NCI-H526 (cell line): ENCODE results near the gene UBN2.
A peak's percentile ranks its signal among the peaks of the same experiment; 100 is the strongest.
"Not testable (repeated sequence)": the region's sequence is repeated elsewhere in the genome, so short reads cannot be mapped to it uniquely, and the experiment has no call there.

Experiments used
- DNase-seq, 2 experiments: peaks; one replicate each; lab custom pipeline; 2025; lab: John Stamatoyannopoulos, UW

The UBN2 gene

DNA sequence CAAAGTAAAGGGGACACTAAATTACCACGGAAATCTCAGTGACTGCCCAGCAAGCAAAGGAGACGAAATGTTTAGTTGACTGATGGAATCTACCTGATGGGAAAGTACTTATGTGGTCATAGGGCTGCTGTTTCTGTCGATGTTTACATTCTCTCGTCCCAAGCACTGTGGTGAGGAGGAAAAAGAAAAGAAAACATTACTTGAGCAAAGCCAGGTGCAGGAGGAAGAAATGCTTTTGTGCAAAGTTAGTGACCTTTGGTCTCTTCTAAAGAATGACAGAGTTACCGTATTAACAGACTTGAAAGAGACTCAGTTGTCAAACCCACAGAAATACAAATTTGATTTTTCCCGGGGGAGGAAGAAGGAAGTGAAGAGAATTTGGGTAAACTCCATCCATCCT, 66.8 kb downstream of the UBN2 start:
- no peak for DNase-seq

DNA sequence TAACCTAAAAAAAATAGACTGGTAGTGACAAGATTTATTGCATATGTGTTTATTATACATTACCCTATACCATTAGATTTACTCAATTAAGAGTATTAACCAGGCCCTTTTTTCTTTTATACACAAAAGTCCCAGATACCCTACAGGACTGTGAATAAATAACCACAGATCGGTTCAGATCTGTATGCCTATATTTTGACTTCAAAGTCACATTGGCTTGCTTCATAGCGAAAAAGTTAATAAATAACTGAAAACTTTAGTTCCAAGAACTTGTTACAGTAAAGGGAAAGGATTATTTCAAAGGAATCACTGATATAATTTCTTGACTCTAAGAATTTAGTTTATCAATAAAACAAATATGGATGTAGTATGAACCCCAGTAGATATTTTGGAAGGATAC, 68.3 kb downstream of the UBN2 start:
- no peak for DNase-seq

DNA sequence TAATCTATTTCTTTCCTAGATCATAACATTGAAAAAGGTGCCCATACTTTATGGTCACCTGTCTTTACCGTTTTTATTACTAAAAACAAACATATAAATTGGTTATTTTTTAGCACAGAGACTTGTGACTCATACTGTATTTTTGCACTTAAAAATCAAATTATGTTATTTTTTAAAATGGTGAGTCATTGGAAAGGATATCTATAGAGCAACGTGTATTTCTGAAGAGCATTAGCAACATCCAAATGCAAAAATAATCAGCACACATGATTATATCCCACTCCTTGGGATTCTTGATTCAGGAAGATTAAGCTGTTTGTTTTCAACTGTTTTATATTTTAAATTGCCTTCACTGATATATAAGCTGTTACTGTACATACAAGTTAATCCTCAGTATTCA, 69.4 kb downstream of the UBN2 start:
- no peak for DNase-seq

DNA sequence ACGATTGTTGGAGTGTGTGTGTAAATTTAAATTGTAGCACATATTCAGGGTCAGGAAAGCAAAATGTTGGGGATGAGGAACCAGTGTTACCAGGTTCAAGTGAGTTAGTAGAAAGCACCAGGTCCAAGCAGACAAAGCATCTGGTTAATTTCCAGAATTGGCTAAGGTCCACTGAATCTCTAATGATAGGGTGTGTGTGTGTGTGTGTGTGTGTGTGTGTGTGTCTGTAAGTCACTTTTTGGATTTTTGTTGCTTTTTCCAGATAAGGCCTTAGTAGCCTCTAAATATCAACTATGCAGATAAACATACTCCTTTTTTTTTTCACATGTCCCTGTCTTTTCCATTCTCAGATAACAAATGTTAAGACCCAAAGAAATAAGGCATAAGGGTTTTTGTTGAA, 73.5 kb downstream of the UBN2 start:
- DNase-seq: no peak

DNA sequence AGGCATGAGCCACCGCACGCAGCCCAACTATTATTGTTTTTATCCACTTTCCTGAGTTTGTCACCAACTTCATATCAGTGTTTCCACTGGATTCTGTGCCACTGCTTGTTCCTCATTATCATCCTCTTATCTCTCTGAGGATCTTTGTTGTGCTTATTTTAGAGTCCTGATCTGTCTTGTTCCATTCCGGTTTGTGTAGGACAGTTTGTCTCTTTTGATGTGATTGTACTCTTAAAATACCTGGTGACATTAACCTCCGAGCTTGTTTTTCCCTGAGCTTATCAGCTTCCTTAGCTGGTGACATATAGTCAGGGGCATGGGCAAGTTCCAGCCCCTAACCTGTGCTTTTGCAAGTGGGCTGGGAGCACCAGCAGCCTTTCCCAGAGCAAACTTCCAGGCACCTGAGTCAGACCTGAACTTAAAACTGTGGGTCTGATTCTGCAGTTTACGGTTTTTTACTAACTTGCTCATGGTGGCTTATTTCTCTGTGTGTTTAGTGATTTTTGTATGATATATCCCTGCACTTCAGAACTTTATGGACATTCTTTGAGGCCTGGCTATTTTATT, 87.0 kb downstream of the UBN2 start:
- DNase-seq: no peak

DNA sequence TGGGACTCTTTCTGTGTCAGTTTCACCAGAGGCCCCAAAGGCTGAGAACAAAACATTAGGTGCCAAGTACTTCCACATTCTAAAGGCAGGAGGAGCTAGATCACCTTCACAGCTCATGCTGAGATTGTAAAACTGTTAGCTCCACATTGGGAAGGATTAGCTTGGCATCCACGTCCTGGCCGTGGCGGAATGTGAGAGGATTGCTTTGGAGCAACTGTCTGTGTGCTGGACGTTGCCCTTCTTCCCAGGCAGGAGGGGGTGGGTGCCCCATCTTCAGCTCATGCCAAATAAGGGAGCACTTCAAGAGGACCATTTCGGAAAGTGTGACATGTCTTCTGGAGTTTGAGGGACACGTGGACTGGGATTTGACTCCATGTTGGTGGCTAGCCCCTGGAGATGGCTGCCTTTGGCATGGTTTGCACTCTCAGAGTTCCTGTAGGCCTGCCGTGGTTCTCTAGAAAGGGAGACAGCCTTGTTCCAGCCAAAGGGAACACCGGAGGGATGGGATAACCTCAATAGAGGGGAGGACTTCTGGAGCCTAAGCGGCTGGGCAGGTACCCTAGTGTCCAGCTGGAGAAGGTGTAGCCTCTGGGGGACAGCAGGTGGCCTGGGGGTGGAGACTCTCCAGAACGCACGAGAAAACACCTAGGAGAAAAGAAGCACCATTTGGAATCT, 90.2 kb downstream of the UBN2 start:
- peak in 1 of 2 experiments; percentile 13 for DNase-seq

DNA sequence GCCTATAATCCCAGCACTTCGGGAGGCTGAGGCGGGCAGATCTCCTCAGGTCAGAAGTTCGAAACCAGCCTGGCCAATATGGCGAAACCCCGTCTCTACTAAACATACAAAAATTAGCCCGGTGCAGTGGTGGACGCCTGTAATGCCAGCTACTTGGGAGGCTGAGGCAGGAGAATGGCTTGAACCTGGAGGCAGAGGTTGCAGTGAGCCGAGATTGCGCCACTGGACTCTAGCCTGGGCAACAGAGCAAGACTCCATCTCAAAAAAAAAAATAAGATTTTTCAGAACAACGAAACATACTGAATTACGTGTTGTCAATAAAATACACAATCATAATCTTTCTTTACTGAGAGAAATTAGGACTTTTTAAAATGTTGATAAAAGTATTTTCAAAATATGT, 93.7 kb downstream of the UBN2 start:
- DNase-seq: not testable (repeated sequence)

DNA sequence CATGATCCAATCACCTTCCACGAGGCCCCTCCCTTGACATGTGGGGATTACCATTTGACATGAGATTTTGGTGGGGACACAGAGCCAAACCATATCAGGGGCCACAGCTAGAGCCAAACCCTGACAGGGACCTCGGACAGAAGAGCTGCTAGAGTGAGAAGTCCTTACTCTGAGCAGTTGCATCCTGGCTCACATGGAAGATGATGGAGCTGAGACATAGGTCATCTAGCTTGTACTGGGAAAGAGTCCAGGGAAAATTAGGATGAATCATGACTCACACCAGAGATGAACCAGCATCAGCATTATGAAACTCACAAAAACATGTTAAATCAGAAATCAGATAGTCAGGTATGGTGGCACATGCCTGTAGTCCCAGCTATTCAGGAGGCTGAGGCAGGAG, 97.3 kb downstream of the UBN2 start:
- DNase-seq: no peak

DNA sequence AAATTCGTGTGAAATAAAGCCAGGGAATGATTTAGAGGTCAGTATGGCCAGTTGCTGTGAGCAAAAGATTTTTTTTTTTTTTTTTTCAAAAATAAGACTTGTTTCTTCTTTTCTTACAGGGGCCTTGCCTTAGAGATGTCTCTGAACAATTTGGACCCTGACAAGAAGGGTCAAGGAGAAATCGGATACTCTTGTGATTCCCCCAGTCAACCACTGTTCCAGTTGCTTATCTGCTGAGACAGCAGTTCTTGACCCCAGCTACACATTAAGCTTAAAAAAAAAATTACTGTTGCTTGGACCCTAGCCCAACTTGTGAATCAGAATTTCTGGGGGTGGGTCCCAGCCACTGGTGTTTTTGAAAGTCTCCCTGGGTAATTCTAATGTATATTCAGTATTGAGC, 98.1 kb downstream of the UBN2 start:
- no peak for DNase-seq

DNA sequence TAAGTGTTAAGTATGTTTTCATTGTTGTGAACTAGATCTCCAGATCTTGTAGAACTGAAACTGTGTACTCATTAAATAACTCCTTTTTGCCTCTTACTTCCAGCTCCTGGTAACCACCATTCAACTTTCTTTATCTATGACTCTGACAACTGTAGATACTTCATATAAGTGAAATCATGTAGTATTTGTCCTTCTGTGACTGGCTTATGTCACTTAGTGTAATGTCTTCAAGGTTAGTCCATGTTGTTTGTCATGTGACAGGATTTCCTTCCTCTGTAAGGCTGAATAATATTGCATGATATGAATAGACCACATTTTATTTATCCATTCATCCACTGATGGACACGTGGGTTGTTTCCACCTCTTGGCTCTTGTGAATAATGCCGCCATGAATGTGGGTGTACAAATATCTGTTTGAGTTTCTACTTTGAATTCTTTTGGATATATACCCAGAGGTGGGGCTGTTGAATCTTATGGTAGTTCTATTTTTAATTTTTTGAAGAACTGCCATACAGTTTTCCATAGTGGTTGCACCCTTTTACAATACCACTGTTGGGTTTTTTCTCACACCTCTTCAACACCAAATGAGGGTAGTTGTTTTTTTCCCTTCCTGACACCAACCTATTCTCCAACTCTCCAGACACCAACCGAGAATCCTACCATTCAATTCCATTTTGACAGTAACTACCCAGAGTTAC, 99.4 kb downstream of the UBN2 start:
- DNase-seq: no peak

DNA sequence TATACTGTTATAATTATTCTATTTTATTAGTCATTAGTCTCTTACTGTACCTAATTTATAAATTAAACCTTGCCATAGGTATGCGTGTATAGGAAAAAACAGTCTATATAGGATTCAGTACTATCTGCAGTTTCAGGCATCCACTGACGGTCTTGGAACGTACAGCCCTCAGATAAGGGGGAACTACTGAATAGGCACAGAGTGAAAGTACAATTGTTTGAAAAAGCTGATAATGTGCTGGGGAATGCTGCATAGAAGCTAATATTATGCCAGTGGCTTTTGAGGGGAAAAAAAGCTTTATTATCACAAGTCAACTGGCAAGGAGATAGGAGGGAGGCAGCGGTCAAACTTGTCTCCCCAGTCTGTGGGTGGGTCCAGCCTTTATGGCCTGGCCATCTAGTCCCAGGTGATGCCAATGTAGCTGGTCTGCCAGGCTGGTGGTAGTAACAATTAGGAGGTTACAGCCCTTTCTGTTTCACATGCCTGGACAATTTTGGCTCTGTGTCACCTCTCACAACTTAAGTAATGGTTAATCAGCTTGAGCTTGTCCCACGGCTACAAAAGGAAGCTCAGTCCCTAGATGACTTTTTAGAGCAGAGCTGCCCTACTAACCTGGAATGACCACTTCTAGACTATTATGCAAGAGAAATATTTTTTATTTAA, 101.8 kb downstream of the UBN2 start:
- DNase-seq: no peak

DNA sequence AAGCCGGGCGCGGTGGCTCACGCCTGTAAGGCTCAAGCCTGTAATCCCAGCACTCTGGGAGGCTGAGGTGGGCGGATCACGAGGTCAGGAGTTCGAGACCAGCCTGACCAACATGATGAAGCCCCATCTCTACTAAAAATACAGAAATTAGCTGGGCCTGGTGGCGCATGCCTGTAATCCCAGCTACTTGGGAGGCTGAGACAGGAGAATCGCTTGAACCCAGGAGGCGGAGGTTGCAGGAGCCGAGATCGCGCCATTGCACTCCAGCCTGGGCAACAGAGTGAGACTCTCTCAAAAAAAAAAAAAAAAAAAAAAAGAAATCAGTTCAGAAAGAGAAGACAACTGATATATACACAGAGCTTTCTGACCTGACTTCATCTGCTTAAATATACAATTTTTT, 102.4 kb downstream of the UBN2 start:
- not testable (repeated sequence) for DNase-seq

DNA sequence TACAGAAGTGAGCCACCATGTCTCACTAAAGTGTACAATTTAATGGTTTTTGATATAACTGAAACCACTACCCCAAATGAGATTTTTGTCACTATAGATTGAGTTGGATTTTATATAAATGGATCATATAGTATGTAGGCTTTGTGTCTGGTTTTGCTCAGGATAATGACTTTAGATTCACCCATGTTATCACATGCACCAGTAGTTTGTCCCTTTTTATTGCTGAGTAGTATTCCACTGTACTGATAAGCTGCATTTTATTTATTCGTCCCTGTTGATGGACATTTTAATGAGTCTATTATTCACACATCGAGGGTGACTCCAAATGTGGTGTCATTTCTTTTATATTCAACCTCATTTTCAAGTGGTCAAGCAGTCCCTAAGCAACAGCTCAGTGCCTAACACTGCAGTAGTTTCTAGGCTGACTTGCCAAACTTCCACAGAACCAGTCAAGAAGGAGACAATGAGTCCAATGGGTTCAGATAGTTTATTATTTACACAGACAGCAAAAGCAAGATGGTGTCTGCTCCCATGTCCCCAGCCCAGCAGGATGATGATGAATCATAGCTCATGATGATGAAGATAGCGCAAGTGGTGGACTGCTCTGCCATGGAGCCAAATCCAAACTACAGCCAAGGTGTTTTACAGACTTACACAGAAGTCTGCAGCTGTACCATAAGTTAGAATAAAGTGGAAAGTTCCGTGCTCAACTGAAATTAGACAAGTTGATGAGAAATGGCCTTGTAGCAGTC, 103.5 kb downstream of the UBN2 start:
- DNase-seq: no peak

DNA sequence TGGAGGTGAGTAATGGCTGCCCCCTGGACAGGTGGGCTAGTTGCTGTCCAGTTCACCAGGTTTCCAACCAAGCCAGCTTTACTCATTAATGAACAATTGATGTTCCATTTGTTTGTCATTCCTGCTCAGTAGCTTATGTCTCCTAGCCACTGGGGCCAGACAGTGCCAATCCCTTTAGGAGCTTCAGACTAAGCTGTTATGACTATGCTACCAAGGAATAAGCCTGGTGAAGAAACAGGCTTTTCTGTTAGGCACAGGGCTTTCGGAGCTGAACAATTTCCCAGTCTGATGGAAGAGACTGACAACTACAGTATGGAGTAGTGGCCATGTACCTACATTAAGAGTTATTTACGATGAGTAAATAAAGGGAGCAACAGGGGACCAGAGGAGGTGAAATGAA, 108.0 kb downstream of the UBN2 start:
- DNase-seq: peak in 1 of 2 experiments; percentile 9

DNA sequence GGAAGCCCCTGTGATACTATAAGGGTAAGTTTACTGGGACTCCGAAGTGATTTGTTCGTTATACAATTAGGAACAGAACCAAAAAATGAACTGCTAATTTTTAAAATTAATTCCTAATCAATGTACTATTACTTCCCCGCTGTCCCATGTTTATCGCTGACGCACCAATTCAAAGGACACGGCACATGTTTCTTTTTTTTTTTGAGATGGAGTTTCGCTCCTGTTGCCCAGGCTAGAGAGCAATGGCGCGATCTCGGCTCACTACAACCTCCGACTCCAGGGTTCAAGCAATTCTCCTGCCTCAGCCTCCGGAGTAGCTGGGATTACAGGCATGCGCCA, 108.6 kb downstream of the UBN2 start:
- DNase-seq: no peak

DNA sequence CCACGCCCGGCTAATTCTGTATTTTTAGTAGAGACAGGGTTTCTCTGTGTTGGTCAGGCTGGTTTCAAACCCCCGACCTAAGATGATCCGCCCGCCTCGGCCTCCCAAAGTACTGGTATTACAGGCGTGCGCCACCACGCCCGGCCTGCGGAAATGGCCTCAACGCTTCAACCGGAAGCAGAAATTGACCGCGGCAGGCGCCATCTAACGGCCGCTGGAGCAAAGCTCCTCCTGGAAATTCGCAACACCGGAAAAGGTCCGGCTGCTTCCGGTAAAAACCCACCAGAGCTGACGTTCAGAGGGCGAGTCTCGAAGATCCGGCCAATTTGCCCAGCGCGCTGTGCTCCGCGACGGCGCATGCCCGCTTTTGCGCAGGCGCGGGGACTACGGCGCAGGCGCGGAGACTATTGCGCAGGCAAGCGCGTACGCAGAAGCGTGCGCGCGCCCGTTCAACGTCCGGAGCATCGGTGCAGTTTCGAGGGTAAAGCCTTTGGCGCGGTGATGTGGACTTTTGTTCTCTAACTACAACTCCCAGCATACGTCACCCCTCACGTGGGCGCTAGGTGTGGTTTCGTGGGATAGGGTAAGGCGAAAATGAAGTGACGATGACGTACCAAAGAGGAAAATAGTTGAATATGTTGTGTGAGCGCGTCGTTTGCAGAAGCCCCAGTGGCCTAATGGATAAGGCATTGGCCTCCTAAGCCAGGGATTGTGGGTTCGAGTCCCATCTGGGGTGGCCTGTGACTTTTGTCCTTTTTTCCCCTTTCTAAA, 109.2 kb downstream of the UBN2 start:
- peak; percentile 100 for DNase-seq

DNA sequence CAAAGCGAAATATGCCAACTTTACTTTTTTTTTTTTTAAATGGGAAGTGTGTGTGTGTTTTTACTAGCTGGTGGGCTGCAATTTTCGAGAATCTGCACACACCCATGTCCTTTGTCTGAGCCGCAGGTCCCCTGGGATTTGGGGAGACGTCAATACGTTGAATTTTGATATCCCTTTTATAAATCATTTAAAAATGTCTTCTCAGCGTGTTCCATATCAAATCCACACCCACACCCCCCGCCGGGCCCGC, 109.7 kb downstream of the UBN2 start:
- DNase-seq: peak in 1 of 2 experiments; percentile 91

DNA sequence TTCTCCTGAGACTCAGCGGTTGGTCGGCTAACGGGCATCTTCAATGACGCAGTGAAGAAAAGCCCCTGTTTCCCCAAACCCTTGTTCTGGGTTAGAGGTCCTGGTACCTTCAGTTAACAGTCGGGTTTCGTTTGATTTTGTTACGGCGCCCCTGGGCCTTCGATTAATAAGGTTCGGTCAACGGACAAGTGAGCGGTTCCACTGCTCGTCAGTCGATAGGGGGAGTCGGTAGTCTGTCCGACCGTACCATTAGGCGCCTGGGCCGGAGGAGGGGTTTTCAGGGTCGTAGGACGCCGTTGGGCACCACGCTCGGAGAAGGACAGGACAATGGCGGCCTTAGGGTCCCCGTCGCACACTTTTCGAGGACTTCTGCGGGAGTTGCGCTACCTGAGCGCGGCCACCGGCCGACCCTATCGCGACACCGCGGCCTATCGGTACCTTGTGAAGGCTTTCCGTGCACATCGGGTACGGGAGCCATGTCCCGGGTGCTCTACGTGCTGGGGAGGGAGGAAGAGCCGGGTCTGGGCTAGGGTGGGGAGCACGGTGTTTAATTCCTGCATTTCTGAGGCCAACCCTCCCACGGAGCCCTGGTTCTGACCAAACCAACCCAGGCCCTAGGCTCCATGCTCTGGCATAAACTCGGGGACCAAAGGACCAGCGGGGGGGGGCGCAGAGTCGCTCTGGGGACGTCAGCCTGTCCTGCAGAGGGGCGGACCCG, 110.2 kb downstream of the UBN2 start, which contains the start of gene FMC1:
Gene FMC1 (plus strand): TSS at position 280 of the 718 bp plus-strand sequence. CDS start 48 bp downstream, at position 328.
- peak; percentile 92 to 97 for DNase-seq

DNA sequence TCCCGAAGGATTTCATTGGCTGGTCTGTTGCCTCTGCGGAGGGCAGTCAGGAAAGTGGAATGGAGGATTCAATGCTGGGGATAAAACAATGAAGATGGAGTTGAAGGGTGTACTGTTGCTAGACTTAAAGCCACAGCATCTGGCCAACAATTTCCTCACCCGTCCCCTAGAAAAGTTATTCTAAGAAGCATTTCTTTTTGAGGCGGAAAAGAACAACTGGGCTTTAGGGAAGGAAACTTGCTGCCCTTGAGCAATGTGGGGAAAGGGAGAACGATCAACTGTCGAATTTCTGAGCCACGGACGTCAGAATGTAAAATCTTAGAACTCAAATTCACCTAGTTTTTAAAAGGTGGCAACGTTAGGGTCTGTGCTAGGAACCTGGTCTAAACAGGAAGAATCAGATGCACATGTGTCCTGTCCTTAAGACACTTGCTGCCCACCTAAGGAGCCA, 110.8 kb downstream of the UBN2 start:
- no peak for DNase-seq

DNA sequence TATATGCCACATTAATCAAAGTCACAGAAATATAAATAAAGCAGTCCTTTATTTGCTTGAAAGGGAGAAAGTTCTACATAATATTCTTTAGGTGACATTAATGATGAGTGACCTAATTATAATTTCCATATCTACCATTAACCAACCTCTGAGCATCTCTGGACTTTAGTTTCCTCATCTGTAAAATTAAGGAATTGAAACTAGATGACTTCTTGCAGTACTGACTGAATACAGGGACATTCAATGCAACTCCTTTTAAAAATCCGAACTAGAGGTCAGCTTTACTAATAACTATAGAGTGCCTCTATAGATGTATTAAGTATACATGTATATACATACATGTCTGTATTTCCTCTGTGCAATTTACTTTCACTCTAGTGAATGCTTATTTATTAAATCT, 114.0 kb downstream of the UBN2 start:
- DNase-seq: no peak

DNA sequence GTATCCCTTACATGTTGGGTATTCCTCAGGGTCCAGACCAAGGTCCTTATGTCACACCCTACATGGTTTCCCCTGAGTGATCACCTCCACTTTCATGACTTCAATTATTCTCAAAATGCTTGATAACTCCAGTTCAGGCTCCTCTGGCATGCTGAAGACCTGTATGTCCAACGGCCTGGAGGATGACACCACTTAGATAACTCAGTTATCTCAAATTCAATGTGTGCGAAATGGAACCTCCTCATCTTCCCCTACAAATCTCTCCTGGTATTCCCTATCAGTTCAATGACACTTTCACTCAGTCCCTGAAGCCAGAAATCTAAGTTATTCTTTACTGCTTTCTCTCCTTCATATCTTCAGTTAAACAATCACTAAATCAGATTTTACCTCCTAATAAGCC, 120.0 kb downstream of the UBN2 start:
- DNase-seq: no peak
